LNCaP clone FGC (cell line): ENCODE results near the gene OR12D1.
A peak's percentile ranks its signal among the peaks of the same experiment; 100 is the strongest.

Experiments
- DNase-seq: peaks from one replicate; pipeline ENCODE4 v3.0.0-alpha.2; 2011; ENCODE audit warnings: low read depth
- H3K4me3 ChIP-seq: 2 replicates; pipeline ENCODE4 v1.5.1; 2011; ENCODE audit warnings: mild to moderate bottlenecking, low read depth, low read length, control low read depth
- CTCF ChIP-seq: IDR thresholded peaks from 2 replicates; pipeline ENCODE4 v1.5.1; 2012; ENCODE audit warnings: mild to moderate bottlenecking; ENCODE audit not compliant: control insufficient read depth, insufficient read depth; ENCODE audit errors: extremely low read depth

OR12D1 gene

GRCh38 chr6:29462022-29462421, 47.3 kb downstream of the OR12D1 start:
- no peak for TF ChIP-seq CTCF
- DNase-seq = no peak
- no peak overlapping the region for H3K4me3 ChIP-seq

- no peak overlapping the region for H3K4me3 ChIP-seq
- DNase-seq = peak; percentile 31
- TF ChIP-seq CTCF = no peak
Measured at GRCh38 chr6:29465279-29465678, 50.6 kb downstream of the OR12D1 start.

GRCh38 chr6:29465801-29466200, 51.1 kb downstream of the OR12D1 start:
- TF ChIP-seq CTCF = no peak
- no peak for DNase-seq
- no peak overlapping the region for H3K4me3 ChIP-seq

- TF ChIP-seq CTCF = no peak
- DNase-seq = no peak
- H3K4me3 ChIP-seq = no peak overlapping the region
Measured at GRCh38 chr6:29466241-29466640, 51.5 kb downstream of the OR12D1 start.
